HTERT RPE-1 (cell line): ENCODE data around the gene TECPR2.
"Not testable (repeated sequence)": the region's sequence is repeated elsewhere in the genome, so short reads cannot be mapped to it uniquely, and the experiment has no call there.

ENCODE experiments used
- in situ Hi-C: fragments of 300-500 bp; cut with MboI; formaldehyde crosslinking; loops from 4 replicates; pipeline ENCODE4 v1.14.3; 2020; ENCODE audit warnings: low sequenced_read_pairs

TECPR2 gene

GRCh38 chr14:102333795-102334705 is 28.7 kb upstream of the TECPR2 start:
- in situ Hi-C loops, result no loop called here

- in situ Hi-C loops, result no loop called here
Measured at GRCh38 chr14:102335163-102335562, 27.6 kb upstream of the TECPR2 start.

DNA sequence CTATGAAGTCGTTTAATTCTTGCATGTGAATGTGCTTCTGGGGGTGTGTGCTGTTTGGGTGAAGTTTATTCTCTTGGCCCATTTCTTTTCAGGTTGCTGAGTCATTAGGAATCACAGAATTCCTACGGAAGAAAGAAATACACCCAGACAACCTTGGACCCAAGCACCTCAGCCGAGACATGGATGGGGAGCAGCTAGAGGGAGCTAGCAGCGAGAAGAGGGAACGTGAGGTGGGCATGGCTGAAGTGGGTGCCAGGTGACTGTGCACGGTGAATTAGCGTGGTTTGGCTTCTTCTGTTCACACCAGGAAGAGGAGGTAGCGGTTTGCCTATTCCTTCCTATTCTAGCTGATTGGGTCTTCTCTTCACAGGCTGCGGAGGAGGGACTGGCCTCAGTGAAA is 24.0 kb upstream of the TECPR2 start:
- in situ Hi-C loops, result no loop called here

GRCh38 chr14:102341566-102341965 is 21.2 kb upstream of the TECPR2 start:
- in situ Hi-C loops, result no loop called here

GRCh38 chr14:102342238-102342637 is 20.5 kb upstream of the TECPR2 start:
- in situ Hi-C loops, result no loop called here

DNA sequence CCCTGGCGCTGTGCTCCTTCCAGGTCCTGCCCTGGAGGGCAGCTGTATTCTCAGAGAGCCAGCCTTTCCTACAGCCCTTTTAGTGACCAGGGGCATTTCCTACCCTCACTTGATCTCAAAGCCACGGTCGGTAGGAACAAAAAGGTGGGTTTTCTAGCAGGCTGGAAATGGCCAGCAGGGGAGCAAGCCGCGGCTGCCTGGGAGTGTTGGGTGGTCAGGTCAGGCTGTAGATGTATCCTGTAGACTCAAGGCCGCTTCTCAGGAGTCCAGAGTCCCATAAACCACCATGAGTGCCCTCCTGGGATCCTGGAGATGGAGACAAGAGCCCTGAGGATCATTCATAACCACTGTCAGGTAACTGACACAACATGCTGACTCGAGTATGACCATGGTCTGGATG is 18.7 kb upstream of the TECPR2 start:
- in situ Hi-C loops, result no loop called here

DNA sequence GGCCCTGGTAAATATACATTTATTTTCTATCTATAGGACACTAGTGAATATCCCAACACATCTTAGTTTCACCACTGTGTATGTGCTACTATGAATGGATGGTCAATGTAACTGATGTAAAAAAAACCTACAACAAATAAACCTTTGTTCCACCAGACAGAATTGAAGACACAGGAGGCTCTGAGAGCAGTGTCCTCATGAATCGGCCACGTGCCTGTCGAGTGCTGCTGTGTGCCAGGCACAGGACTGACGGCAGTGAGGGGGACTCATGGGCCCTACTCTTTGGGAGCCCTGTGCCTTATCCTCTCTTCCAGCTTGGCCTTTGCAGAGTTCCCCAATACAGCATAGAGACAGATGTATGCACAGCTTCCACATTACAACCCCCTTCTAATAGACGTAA is 18.3 kb upstream of the TECPR2 start:
- in situ Hi-C loops, result no loop called here

- in situ Hi-C loops, result no loop called here
Measured at GRCh38 chr14:102345232-102345631, 17.5 kb upstream of the TECPR2 start.

DNA sequence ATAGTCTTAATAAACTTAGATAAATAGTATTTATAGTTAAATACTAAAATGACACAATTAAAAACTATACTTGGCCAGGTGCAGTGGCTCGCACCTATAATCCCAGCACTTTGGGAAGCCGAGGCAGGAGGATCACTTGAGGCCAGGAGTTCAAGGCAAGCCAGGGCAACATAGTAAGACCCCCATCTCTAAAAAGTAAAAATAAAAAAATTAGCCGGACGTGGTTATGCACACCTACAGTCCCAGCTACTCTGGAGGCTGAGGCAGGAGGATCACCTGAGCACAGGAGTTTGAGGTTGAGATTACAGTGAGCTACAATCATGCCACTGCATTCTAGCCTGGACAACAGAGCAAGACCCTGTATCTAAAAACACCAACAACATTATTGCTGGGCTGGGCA is 16.1 kb upstream of the TECPR2 start:
- in situ Hi-C loops, result no loop called here

DNA sequence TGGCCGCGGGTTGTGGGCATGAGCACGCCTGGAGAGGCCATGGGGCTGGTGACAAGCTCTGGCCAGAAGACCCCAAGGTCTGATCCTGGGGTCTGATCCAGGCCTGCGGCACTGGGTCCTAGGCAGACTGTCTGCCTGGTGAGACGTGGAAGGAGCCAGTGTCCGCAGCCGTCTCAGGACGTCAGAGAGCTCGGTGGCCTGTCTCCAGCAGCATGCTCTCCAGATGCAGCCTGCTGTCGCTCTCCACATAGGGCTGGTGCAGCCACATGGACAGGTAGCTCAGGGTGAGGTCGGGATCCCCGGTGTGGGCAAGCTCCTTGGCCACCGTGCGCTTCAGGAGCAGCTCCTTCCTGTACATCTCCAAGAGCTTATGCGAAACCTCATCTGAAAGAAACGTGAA is 14.4 kb upstream of the TECPR2 start:
- in situ Hi-C loops, result no loop called here

DNA sequence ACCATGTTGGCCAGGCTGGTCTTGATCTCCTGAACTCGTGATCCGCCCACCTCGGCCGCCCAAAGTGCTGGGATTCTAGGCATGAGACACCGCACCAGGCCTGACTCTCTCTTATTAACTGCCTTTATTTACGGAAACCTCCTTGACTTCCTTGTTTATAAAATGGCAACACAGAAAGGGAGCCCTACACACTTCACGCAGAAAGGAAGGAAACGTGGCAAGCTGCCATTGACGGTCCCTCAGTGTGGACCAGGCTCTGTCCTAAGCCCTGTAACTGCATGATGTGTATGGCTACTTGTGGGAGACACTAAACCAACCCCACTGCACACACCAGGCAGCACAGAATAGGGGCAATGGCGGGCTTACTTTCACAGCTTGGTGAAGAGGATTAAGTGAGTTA is 11.7 kb upstream of the TECPR2 start:
- in situ Hi-C loops, result no loop called here

DNA sequence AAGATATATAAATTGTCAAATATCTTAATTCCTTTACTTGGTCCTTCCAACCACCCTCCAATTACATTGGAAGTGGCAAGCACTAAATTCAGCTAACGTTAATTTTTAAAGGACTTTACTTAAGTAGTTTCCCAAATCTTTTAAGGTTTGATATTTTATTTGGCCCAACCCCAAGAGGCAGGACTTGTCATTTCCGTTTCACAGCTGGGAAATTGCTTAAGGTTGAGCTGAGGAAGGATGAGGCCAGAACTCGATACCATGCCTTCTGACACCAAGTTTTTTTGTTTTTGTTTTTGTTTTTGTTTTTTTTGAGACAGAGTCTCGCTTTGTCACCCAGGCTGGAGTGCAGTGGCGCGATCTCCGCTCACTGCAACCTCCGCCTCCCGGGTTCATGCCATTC is 11.1 kb upstream of the TECPR2 start:
- in situ Hi-C loops, result not testable (repeated sequence)

GRCh38 chr14:102352213-102352612 is 10.5 kb upstream of the TECPR2 start:
- in situ Hi-C loops, result no loop called here

DNA sequence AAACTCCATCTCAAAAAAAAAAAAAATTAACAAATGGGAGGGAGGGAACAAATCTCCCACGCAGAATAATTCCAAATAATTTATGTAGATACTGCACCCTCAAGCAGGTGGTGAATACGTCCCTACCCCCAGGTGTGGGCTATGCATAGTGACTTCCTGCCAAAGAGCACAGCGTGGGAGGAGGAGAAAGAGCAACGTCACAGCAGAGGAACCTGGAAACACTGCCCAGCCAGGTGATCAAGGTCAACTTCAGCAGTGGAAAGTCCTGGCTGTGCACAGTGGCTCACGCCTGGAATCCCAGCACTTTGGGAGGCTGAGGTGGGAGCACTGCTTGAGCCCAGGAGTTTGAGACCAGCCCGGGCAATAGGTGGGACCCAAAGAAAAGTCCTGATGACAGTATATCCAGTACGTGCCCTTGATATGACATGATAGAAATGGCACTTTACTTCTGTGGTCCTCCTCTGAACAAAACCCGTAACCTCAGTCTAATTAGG is 9.6 kb upstream of the TECPR2 start:
- in situ Hi-C loops, result no loop called here

GRCh38 chr14:102356280-102356679 is 6.5 kb upstream of the TECPR2 start:
- in situ Hi-C loops, result no loop called here

DNA sequence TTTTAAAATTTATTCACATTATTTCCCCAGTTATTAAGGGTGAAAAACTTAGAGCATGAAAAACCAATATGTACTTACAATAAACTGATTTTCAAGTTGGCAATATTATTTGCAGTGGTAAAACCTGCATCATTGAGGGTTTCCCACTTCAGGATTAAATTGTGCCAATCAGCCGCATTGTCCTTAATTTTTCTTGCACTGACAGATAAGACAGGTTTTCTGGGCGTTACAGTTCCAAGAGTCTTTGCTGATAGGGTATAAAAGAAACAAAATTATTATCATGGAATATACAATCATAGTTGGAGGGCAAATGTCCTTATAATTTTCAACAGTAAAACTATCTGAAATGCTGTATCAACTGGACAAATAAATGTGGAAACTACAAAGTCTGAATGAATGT is 3.4 kb upstream of the TECPR2 start:
- in situ Hi-C loops, result no loop called here

DNA sequence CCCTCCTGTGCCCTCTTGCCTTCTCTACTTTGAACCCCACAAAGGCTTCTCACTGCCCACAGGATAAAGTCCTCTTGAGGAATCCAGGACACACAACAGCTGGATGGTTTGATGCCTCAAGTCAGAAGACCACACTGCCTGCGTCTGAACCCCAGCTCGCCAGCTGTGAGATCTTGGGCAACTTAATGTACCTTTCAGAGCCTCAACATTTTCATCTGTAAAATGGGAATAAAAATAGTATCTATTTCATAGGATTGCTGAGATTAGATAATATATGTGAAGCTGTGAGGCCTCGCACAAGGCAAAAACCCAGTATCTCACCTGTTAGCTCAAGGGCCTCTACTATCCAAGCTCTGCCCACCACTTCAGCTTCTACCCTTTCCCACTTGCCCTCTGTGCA is 2.4 kb upstream of the TECPR2 start:
- in situ Hi-C loops, result no loop called here

- in situ Hi-C loops, result no loop called here
Measured at GRCh38 chr14:102362084-102362483, 657 bp upstream of the TECPR2 start.

- in situ Hi-C loops, result no loop called here
Measured at GRCh38 chr14:102363182-102363943, 622 bp downstream of the TECPR2 start.

DNA sequence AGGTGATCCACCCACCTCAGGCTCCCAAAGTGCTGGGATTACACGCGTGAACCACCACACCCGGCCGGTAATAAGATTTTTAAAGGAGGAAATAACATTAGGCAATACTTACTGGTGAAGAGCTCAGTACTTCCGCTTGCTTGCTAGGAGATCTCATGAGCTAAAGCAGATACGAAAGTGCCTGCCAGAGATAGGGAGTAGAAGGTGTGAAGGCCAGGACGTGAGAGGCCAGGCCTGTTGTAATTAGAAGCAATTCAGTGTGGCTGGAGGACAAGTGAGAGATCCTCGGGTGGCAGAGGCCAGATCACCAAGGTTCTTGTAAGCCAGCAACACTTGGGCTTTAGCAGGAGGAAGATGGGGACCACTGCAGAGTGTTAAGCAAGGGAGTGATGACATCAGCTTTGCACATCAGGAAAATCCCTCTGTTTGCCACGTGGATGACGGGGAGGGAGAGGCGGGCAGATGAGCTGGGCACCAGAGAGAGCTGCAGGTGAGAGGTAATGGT is 7.6 kb downstream of the TECPR2 start:
- in situ Hi-C loops, result no loop called here

- in situ Hi-C loops, result no loop called here
Measured at GRCh38 chr14:102371361-102371760, 8.6 kb downstream of the TECPR2 start.

DNA sequence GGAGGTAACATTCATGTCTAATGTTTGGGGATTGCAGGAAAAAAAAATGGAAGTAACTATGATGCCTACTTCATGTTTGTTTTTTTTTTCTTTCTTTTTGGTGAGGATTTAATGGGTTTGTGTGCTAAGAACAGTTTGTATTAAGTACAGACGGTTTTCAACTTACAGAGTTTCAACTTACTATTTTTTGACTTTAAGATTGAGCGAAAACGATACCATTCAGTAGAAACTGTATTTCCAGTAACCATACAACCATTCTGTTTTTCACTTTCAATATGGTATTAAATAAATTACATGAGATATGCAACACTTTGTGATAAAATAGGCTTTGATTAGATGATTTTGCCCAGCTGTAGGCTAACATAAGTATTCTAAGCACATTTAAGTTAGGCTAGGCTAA is 10.4 kb downstream of the TECPR2 start:
- in situ Hi-C loops, result no loop called here
